ENCODE measurements around the gene FYTTD1. TPM values are rescaled to one million over a fixed set of nuclear protein-coding genes. Genes with fewer than 3 reads are reported as not detected.

The FYTTD1 gene
- total and polyA plus RNA-seq, 9 donors, result 44.7 to 79.9 (median 62.8) TPM

DNA sequence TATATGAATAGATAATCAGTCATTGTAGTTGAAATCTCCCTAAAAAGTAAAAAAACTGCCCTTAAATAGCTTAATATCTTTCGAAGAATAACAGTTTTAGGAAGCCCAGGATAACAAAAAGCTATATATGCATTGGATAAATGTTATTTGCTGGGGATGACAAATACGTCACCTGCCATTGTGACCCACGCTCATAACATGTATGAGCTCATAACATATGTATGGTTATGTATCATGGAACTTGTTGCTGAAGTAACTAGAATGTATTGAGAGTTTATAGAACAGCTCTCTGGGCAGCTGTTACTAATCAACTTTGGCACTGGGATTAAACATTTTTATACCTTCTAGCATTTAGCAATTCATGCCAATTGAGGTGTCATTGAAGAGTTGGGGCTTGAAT is 39.6 kb downstream of the FYTTD1 start:
- no peaks in the 10 kb centered on the region for H3K9me3 ChIP-seq (replicated peaks; ENCODE audit: control insufficient read depth, low read depth, low read length)
- no peak for DNase-seq
- peaks cover 3% of the 10 kb centered on the region for H3K4me1 ChIP-seq (ENCODE audit: control insufficient read depth, insufficient read depth, low read length)
- H3K27me3 ChIP-seq (ENCODE audit: control insufficient read depth, insufficient read depth, low read length), result no peaks in the 10 kb centered on the region
- H3K4me3 ChIP-seq (ENCODE audit: low read length), result no peak overlapping the region
- WGBS (ENCODE audit: insufficient coverage), result no CpG with 5 or more reads among the region's 3 CpGs
- peaks cover 3% of the 10 kb centered on the region for H3K36me3 ChIP-seq (ENCODE audit: control insufficient read depth, insufficient read depth, low read length)
- no peak overlapping the region for H3K27ac ChIP-seq (ENCODE audit: low read length)

DNA sequence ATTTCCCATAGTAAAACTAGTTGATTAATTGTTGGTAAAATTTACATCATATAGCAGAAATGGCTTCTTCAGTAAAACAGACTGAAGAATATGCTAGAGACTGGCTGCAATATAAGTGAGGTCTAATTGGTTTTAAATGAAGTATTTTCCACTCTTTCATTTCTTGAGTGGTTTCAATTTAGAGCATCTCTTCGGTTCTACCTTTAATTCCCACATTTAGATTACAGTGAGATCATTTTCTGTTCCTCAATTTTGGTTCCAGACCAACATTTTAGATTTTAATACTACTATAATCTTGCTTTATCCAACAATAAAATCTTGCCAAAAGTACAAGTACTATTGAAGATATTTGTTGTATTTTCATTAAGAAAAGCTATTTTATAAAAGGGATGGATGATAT is 40.4 kb downstream of the FYTTD1 start:
- Histone ChIP-seq H3K27me3 (ENCODE audit: control insufficient read depth, insufficient read depth, low read length) (no peaks in the 10 kb centered on the region), H3K9me3 (replicated peaks; ENCODE audit: control insufficient read depth, low read depth, low read length) (no peaks in the 10 kb centered on the region), H3K4me1 (ENCODE audit: control insufficient read depth, insufficient read depth, low read length) (peaks cover 3% of the 10 kb centered on the region), H3K27ac (ENCODE audit: low read length) (no peak overlapping the region), H3K4me3 (ENCODE audit: low read length) (no peak overlapping the region), H3K36me3 (ENCODE audit: control insufficient read depth, insufficient read depth, low read length) (no peaks in the 10 kb centered on the region)
- WGBS (ENCODE audit: insufficient coverage), result no CpG with 5 or more reads among the region's 1 CpG
- DNase-seq, result no peak

DNA sequence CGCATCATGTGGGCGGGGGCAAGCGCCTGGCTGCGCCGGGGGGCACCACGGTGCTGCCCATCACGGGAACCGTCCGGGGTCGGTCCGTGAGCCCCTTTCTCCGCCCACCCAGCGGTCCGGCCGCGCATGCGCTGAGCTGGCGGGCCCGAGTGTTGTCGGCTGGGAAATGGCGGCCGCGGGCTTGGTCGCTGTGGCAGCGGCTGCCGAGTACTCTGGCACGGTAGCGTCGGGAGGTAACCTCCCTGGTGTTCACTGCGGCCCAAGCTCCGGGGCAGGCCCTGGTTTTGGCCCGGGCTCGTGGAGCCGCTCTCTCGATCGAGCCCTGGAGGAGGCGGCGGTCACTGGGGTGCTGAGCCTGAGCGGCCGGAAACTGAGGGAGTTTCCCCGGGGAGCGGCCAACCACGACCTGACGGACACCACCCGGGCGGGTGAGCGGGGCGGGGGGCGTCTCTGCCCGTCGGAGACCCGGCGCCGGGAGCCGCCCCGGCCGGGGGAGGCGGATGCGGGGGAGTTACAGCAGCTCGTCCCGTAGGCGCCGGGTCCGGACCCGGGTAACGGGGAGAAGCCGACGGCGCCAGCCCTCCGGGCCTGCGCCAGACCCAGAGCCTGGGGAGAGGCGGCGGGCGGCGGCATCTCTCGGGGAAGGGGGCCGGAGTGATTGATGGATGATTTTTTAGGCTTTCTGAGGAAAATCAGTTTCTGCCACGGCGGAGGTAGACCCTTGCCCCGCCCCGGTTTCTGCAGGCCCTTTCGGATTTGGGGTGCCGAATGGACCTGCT is 41.6 kb downstream of the FYTTD1 start, which contains the start of gene LRCH3:
Gene LRCH3, plus strand, starts transcription at position 142 of the 779 bp plus-strand sequence. Its CDS starts 25 bp downstream, at position 167.
- Histone ChIP-seq H3K9me3 (replicated peaks; ENCODE audit: control insufficient read depth, low read depth, low read length) (no peaks in the 10 kb centered on the region), H3K27me3 (ENCODE audit: control insufficient read depth, insufficient read depth, low read length) (no peaks in the 10 kb centered on the region), H3K27ac (ENCODE audit: low read length) (peak within 1 kb of the TSS; percentile 99), H3K36me3 (ENCODE audit: control insufficient read depth, insufficient read depth, low read length) (no peaks in the 10 kb centered on the region), H3K4me3 (ENCODE audit: low read length) (peak within 1 kb of the TSS; percentile 96), H3K4me1 (ENCODE audit: control insufficient read depth, insufficient read depth, low read length) (peaks cover 3% of the 10 kb centered on the region)
- peak; percentile 92 for DNase-seq
- under 1% methylated on average over 82 of the region's 83 CpGs for WGBS (ENCODE audit: insufficient coverage)

DNA sequence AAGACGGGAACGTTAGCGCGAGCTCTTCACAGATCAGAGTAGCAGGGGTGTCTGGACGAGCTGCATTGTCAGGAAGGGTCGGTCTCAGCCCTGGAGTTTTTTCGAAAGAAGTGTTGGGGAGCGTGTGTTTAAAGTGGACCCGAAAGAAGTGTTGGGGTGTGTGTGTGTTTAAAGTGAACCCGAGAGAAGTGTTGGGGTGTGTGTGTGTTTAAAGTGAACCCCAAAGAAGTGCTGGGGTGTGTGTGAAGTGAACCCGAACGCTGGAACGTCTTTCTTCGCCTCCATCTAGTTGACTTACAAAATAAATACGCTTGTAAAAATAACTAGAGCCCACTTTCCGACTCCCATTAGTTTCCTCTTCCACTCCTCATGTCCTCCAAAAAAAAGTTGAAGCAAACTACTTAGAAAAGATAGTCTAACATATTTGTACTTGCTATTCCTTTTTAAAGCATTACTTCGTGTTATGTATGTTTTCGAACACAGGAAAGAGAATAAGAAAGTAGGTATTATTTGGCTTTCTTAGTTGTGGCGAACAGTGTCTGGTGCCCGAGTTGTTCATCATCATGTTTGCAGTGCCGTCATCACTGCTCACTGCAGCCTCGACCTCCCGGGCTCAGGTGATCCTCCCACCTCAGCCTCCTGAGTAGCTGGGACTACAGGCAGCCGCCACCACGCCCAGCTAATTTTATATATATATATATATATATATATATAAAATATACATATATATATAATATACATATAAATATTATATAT is 42.4 kb downstream of the FYTTD1 start:
- peak overlapping the region; percentile 99 for H3K27ac ChIP-seq (ENCODE audit: low read length)
- 2% methylated on average over 9 of the region's 25 CpGs for WGBS (ENCODE audit: insufficient coverage)
- H3K27me3 ChIP-seq (ENCODE audit: control insufficient read depth, insufficient read depth, low read length), result no peaks in the 10 kb centered on the region
- H3K4me1 ChIP-seq (ENCODE audit: control insufficient read depth, insufficient read depth, low read length), result peaks cover 3% of the 10 kb centered on the region
- H3K9me3 ChIP-seq (replicated peaks; ENCODE audit: control insufficient read depth, low read depth, low read length), result no peaks in the 10 kb centered on the region
- peak overlapping the region; percentile 96 for H3K4me3 ChIP-seq (ENCODE audit: low read length)
- no peaks in the 10 kb centered on the region for H3K36me3 ChIP-seq (ENCODE audit: control insufficient read depth, insufficient read depth, low read length)
- peak; percentile 28 for DNase-seq

- H3K4me3 ChIP-seq (ENCODE audit: low read length), result no peak overlapping the region
- no peaks in the 10 kb centered on the region for H3K27me3 ChIP-seq (ENCODE audit: control insufficient read depth, insufficient read depth, low read length)
- no CpG with 5 or more reads among the region's 2 CpGs for WGBS (ENCODE audit: insufficient coverage)
- DNase-seq, result no peak
- no peak overlapping the region for H3K27ac ChIP-seq (ENCODE audit: low read length)
- H3K4me1 ChIP-seq (ENCODE audit: control insufficient read depth, insufficient read depth, low read length), result peaks cover 3% of the 10 kb centered on the region
- H3K36me3 ChIP-seq (ENCODE audit: control insufficient read depth, insufficient read depth, low read length), result no peaks in the 10 kb centered on the region
- no peaks in the 10 kb centered on the region for H3K9me3 ChIP-seq (replicated peaks; ENCODE audit: control insufficient read depth, low read depth, low read length)
Observed at GRCh38 chr3:197793247-197793646, 43.6 kb downstream of the FYTTD1 start.

- WGBS (ENCODE audit: insufficient coverage), result 67% methylated on average over 1 of the region's 1 CpG
- Histone ChIP-seq H3K27ac (ENCODE audit: low read length) (no peak overlapping the region), H3K4me1 (ENCODE audit: control insufficient read depth, insufficient read depth, low read length) (peaks cover 6% of the 10 kb centered on the region), H3K9me3 (replicated peaks; ENCODE audit: control insufficient read depth, low read depth, low read length) (no peaks in the 10 kb centered on the region), H3K27me3 (ENCODE audit: control insufficient read depth, insufficient read depth, low read length) (no peaks in the 10 kb centered on the region), H3K36me3 (ENCODE audit: control insufficient read depth, insufficient read depth, low read length) (no peaks in the 10 kb centered on the region), H3K4me3 (ENCODE audit: low read length) (no peak overlapping the region)
- no peak for DNase-seq
Observed at GRCh38 chr3:197794115-197794514, 44.4 kb downstream of the FYTTD1 start.

- H3K4me1 ChIP-seq (ENCODE audit: control insufficient read depth, insufficient read depth, low read length), result peaks cover 6% of the 10 kb centered on the region
- no CpG with 5 or more reads among the region's 1 CpG for WGBS (ENCODE audit: insufficient coverage)
- DNase-seq, result no peak
Observed at GRCh38 chr3:197795200-197795599, 45.5 kb downstream of the FYTTD1 start.

GRCh38 chr3:197796087-197796486 is 46.4 kb downstream of the FYTTD1 start:
- H3K4me1 ChIP-seq (ENCODE audit: control insufficient read depth, insufficient read depth, low read length), result peaks cover 6% of the 10 kb centered on the region
- 100% methylated on average over 1 of the region's 4 CpGs for WGBS (ENCODE audit: insufficient coverage)
- H3K9me3 ChIP-seq (replicated peaks; ENCODE audit: control insufficient read depth, low read depth, low read length), result no peaks in the 10 kb centered on the region
- DNase-seq, result no peak
- H3K27ac ChIP-seq (ENCODE audit: low read length), result no peak overlapping the region
- no peaks in the 10 kb centered on the region for H3K36me3 ChIP-seq (ENCODE audit: control insufficient read depth, insufficient read depth, low read length)
- no peaks in the 10 kb centered on the region for H3K27me3 ChIP-seq (ENCODE audit: control insufficient read depth, insufficient read depth, low read length)
- no peak overlapping the region for H3K4me3 ChIP-seq (ENCODE audit: low read length)

More at GRCh38 chr3:197795200-197795599, 45.5 kb downstream of the FYTTD1 start:
- Histone ChIP-seq H3K27ac (ENCODE audit: low read length) (no peak overlapping the region), H3K4me3 (ENCODE audit: low read length) (no peak overlapping the region), H3K36me3 (ENCODE audit: control insufficient read depth, insufficient read depth, low read length) (no peaks in the 10 kb centered on the region), H3K27me3 (ENCODE audit: control insufficient read depth, insufficient read depth, low read length) (no peaks in the 10 kb centered on the region), H3K9me3 (replicated peaks; ENCODE audit: control insufficient read depth, low read depth, low read length) (no peaks in the 10 kb centered on the region)

- WGBS (ENCODE audit: insufficient coverage), result 46% methylated on average over 2 of the region's 3 CpGs
- Histone ChIP-seq H3K9me3 (replicated peaks; ENCODE audit: control insufficient read depth, low read depth, low read length) (no peaks in the 10 kb centered on the region), H3K27ac (ENCODE audit: low read length) (no peak overlapping the region), H3K4me1 (ENCODE audit: control insufficient read depth, insufficient read depth, low read length) (peaks cover 3% of the 10 kb centered on the region), H3K4me3 (ENCODE audit: low read length) (no peak overlapping the region), H3K27me3 (ENCODE audit: control insufficient read depth, insufficient read depth, low read length) (no peaks in the 10 kb centered on the region), H3K36me3 (ENCODE audit: control insufficient read depth, insufficient read depth, low read length) (no peaks in the 10 kb centered on the region)
- DNase-seq, result no peak
Observed at GRCh38 chr3:197798863-197799262, 49.2 kb downstream of the FYTTD1 start.

DNA sequence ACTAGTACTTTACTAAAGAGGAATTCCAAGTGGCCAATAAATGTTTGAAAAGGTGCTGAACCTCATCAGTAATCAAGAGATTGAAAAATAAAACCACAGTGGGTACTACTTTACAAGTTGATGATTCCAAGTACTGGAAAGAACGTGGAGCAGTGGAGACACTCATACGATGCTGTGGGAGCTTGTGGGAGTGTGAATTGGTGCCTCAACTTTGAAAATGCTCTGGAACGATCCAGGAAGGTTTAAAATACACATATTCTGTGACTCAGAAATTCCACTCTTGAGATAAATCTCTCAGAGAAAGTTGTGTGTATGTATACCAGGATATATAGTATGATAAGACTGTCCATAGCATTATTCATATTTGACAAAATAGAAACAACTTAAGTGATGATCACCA is 50.7 kb downstream of the FYTTD1 start:
- no peak for DNase-seq
- Histone ChIP-seq H3K27me3 (ENCODE audit: control insufficient read depth, insufficient read depth, low read length) (no peaks in the 10 kb centered on the region), H3K27ac (ENCODE audit: low read length) (no peak overlapping the region), H3K4me1 (ENCODE audit: control insufficient read depth, insufficient read depth, low read length) (peaks cover 3% of the 10 kb centered on the region), H3K4me3 (ENCODE audit: low read length) (no peak overlapping the region), H3K9me3 (replicated peaks; ENCODE audit: control insufficient read depth, low read depth, low read length) (no peaks in the 10 kb centered on the region), H3K36me3 (ENCODE audit: control insufficient read depth, insufficient read depth, low read length) (no peaks in the 10 kb centered on the region)
- no CpG with 5 or more reads among the region's 3 CpGs for WGBS (ENCODE audit: insufficient coverage)
